GM20431 (cell line): ENCODE measurements around the gene TRIM17.
"Not testable (repeated sequence)": the region's sequence is repeated elsewhere in the genome, so short reads cannot be mapped to it uniquely, and the experiment has no call there.

Source experiments
- in situ Hi-C: fragments of 300-500 bp; cut with MseI, MboI; formaldehyde crosslinking; loops from one replicate; pipeline ENCODE4 v1.15.0; 2020; ENCODE audit warnings: low sequenced_read_pairs; ENCODE audit not compliant: unreplicated experiment

Gene TRIM17

DNA sequence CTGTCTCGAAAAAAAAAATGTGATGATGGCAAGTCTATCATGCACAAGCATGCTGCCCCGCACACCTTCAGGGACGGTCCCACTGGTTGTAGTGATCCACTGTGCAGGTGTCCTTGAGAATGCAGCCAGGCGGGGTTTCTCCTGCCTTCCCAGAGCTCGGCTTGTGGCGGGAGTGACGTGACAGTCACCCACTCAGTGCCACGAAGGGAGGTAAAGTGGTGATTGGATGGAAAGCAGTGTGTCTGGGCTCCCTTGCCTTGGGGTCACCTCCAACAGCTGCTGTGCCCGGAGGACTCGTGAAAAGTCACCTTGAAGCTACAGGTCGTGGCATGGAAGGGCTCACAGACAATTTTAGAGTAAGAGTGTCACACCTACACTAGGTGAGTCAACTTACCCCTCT is 33.5 kb upstream of the TRIM17 start:
- in situ Hi-C loops = no loop called here

DNA sequence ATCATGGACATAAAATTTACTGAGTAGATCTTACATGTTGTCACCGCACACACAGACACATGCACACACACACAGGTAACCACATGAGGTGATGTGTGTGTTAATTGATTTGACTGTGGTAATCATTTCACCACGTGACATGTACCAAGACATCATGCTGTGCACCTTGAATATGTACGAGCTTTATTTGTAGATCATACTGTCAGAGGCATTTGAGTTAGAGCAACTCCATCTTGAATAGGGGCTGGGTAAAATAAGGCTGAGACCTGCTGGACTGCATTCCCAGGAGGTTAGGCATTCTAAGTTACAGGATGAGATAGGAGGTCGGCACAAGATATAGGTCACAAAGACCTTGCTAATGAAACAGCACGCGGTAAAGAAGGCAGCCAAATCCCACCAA is 31.7 kb upstream of the TRIM17 start:
- in situ Hi-C loops = no loop called here

DNA sequence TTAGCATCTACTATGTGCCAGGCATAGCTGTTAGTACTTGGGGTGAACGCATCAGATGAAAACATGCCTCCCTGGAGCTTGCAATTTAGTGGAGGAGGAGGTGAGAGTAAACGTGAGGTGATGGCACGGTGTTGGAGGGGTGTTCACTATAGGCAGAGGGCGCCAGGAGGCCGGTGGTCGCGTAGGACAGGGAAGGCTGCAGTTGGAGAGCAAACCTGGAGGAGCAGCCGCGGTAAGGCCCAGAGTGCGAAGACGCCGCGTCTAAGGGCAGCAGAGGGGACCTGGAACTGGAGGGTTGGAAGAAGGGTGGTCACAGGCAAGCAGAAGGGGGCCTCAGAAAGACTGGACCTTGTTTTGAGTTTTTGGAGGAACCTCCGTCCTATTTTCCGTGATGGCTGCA is 30.2 kb upstream of the TRIM17 start:
- in situ Hi-C loops = no loop called here

DNA sequence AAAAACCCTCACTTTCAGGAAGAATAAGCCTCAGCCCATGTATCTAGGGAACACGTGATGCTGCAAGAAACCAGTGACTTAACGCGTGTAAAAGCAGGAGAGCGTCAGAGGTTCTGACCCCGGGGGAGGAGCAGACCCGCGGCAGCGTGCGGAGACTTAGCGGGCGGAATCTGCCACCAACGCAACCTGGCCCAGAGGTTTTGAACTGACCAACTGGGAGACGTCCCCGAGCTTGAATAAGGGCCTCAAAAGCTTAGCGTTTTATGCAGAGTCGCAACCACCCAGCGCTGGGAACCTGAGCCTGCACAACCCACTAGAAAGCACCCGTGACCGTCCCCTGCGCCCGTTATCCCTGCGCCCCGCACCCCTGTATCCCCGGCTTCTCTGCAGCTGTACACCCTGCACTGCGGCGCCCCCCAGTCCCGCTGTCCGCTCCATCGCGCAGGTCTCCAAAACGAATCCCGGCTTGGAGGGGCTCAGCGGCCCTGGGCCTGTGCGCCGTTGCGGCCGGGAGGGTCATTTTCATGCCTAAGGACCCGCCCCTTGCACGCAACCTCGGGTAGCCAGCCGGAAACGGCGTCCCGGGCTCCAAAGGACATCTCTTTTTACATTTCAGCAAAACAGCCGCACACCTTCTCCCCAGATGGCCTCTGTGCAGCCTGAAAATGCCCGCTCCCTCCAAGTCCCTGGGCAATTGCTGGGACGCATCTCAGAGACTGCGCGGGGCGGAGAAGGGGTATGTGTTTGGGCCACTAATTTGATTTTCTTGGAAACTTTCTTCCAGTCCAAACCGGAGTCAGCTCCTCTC is 29.4 kb upstream of the TRIM17 start:
- in situ Hi-C loops = no loop called here

DNA sequence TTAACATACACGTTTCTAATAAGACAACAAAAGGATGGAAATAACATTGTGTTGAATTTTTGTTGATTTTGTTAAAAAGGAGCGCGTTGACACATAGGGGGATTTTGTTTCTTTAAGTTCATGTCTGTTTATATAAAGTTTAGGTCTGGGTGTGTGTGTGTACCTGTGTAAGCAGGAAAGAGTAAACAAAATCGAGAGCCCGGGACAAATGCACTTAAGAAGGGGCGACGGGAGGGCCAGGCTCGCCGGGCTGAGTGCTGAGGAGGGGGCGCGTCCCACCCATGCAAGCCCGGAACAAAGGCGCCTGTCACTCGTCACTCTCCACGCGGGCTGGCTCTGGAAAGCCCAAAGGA is 28.8 kb upstream of the TRIM17 start:
- in situ Hi-C loops = no loop called here

DNA sequence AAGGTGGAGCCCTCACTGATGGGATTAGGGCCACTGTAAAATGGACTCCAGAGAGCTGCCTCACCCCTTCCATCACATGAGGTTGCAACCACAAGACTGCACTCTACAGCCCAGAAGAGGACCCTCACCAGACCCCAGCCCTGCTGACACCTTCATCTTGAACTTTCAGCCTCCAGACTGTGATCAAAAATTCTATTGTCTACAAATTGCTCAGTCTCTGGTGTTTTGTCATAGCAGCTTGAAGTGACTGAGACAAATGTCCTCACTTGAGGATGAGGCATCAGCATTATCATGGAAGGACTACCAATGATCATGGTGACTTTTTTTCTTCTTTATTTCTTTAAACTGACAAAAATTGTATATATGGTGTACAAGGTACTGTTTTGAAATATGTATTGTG is 26.7 kb upstream of the TRIM17 start:
- in situ Hi-C loops = no loop called here

DNA sequence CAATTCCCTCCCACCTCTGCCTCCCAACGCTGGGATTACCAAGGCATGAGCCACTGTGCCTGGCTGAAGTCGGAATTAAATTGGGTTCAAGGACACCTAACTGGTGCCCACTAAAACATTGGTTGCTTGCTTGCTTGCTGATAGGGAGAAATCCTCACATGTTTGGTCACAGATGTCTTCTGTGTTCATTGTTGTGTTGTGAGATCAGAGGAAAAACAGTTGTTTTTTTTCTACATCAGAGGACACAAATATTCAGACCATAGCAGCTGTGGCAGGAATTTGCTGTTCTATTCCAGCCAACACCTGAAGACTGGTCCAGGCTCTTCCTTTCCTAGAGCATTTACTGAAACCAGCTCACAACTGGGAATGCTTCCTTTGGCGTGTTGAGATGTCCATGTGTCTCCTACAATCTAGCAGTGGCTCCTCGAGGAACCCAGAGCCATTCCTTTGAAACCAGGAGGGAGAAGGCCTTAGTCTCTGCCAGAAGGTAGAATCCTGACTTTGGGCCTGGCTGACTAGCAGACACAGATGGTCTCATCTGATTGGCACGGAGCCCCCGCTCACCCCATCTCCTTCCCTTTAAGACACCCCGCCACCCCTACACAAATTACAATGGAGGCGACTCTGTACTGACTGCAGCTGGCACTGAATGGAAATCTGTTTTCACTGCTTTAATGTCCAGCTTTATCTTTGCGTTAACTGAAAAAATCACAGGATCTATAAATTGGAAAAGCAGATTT is 24.3 kb upstream of the TRIM17 start:
- in situ Hi-C loops = no loop called here

DNA sequence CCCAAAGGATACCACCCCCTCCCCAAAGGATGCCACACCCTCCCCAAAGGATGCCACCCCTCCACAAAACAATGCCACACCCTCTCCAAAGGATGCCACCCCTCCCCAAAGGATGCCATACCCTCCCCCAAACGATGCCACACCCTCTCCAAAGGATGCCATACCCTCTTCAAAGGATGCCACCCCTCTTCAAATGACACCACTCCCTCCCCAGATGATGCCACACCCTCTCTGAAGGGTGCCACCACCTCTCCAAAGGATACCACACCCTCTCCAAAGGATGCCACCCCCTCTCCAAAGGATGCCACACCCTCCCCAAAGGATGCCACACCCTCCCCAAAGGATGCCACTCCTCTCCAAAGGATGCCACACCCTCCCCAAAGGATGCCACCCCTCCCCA is 21.6 kb upstream of the TRIM17 start:
- in situ Hi-C loops = no loop called here

DNA sequence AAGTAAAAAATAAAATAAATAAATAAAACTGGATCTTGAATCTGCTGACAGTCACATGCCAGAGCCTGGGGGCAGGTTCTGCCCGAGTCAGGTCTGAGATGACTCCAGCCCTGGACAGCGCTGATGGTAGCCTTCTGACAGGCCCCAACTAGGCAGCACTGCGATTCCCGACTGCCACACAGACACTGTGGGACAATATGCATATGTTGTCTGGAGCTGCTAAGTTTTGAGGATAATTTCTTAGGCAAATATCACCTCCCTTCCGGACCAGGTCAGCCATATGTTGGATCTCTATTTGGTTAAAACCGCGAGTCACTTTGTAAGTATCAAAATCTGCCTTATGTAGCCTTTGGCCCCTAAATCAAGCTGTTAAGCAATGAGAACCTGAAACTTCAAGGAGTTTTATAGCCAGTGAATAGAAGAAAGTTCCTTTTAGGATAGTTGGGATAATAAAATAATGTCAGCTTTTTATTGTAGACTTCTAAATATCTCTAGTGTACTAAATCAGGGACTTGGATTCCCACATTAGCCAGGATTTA is 20.8 kb upstream of the TRIM17 start:
- in situ Hi-C loops = no loop called here

DNA sequence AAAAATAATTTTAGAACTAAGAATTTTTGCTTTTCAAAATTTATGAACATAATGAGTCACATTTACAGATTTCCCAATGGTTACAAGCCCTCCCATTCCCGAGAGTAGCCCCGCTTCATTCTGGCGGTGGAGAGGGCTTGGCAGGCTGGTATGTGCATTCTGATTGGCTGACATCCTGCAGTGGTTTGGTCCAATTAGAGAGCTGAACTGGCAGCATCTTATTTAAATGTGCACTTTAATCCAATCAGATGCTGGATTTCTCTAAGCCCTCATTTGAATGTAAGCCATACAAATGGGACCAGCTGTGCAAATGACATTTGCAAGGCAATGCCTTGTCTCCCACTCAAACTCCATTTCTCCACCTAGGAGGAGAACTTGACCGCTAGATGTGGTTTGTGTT is 18.0 kb upstream of the TRIM17 start:
- in situ Hi-C loops = no loop called here

DNA sequence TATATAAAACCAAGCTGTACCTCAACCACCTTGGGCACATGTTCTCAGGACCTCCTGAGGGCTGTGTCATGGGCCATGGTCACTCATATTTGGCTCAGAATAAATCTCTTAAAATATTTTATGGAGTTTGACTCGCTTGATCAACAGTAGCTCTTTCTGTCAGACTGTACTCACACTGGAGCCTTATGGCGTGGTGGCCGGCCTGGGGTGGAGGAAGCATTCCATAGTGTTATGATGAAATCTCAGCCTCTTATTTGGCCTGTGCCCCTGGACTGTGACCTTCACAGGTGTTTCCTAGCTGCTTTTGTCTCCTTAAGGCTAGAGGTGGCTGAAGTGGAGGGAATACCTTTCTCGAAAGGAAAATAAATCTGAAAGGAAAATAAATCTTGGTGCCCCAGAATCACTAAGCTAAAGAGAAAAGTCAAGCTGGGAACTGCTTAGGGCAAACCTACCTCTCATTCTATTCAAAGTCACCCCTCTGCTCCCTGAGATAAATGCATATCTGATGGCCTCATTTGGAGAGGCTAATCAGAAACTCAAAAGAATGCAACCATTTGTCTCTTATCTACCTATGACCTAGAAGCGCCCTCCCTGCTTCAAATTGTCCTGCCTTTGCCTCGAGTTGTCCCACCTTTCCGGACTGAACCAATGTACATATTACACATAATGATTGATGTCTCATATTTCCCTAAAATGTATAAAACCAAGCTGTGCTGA is 16.8 kb upstream of the TRIM17 start:
- in situ Hi-C loops = not testable (repeated sequence)

DNA sequence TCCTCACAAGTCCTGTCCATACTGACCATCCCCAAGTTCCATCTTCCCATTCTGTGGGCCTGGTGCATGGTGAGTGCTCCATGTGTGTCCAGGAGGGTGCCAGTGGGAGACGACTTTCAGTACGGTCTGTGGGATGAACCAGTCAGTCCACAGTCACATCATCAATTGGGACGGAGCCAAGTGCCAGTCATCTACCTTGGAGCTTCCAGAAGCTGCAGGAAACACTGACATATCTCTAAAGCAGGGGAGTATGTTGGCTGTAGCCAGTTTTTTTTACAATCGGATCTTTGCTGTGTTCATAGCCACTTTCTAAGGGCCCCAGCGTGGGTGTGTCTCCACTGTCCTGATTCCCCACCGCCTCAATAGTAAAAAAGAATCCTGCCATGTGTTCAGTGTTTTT is 13.6 kb upstream of the TRIM17 start:
- in situ Hi-C loops = no loop called here

DNA sequence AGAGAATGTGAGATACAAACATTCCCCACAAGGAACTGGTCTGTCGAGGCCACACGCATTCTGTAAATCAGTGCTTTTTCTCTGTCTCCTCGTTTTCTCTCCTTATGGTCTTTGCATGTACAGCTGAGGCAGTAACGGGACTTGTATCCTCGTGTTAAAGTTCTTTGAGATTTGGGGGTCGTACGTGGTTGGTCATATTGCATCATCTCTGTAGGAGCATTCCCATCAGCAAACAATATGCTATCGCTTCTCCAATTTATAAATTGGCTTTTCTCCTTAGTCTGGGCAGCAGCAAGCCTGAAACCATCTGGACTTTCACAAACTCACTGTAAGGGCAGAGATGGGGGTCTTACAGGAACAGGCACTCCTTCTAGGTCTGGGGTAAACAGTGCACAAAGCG is 13.0 kb upstream of the TRIM17 start:
- in situ Hi-C loops = no loop called here

DNA sequence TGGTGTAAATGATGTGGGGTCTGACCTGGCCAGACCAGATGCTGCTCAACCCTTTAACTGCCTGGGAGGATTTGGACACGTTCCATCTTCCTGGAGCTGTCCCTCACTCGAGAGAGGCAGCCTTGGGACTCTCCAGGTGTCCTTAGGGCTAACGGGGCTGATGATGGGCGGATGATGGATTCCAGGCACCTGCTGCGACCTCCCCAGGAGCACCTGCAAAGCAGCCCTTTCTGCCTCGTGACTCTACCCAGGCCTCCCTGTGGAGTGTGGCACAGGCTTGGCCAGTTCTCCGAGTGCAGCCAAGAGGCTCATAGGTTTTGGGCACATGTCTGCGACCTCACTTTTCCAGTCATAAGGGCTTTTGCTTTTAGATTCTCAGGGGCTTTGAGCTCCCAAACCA is 12.3 kb upstream of the TRIM17 start:
- in situ Hi-C loops = no loop called here

DNA sequence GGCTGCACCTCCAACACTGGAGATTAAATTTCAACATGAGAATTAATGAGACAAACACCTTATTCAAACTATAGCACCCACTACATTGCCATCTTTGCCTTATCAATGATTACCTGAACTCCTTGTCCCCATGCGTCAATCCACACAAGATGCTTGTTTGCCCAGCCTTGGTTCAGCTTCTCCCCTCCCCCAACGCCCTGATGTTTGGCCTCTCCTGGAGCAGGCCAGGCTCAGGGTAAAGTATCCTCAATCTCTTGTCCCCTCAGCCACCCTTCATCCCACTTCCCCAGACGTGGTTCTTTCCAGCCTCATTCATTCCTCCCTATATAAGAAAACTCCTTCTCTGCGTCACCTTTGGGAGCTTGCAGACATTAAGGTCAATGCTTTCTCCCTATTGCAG is 11.8 kb upstream of the TRIM17 start:
- in situ Hi-C loops = no loop called here

DNA sequence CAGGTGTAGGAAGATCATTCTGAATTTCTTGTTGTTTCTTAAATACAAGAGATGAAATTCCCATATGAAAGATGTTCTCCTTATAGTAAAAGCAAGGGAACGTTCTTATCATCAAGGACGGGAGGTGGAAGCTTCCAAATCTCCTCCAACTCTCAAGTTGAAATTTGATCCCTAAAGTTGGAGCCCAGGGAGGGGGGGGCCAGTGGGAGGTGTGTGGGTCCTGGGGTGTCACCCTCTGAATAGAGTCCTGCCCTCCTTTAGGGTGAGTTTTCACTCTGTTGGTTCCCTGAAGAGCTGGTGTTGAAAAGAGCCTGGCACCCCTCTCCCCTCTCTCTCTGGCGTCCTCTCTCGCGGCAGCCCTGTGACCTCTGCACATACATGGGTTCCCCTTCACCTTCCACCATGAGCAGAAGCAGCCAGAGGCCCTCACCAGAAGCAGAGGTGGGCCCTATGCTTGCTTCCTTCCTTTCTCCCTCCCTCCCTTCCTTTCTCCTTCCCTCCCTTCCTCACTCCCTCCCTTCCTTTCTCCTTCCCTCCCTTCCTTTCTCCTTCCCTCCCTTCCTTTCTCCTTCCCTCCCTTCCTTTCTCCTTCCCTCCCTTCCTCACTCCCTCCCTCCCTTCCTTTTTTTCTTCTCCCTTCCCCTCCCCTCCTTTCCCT is 10.0 kb upstream of the TRIM17 start:
- in situ Hi-C loops = no loop called here

DNA sequence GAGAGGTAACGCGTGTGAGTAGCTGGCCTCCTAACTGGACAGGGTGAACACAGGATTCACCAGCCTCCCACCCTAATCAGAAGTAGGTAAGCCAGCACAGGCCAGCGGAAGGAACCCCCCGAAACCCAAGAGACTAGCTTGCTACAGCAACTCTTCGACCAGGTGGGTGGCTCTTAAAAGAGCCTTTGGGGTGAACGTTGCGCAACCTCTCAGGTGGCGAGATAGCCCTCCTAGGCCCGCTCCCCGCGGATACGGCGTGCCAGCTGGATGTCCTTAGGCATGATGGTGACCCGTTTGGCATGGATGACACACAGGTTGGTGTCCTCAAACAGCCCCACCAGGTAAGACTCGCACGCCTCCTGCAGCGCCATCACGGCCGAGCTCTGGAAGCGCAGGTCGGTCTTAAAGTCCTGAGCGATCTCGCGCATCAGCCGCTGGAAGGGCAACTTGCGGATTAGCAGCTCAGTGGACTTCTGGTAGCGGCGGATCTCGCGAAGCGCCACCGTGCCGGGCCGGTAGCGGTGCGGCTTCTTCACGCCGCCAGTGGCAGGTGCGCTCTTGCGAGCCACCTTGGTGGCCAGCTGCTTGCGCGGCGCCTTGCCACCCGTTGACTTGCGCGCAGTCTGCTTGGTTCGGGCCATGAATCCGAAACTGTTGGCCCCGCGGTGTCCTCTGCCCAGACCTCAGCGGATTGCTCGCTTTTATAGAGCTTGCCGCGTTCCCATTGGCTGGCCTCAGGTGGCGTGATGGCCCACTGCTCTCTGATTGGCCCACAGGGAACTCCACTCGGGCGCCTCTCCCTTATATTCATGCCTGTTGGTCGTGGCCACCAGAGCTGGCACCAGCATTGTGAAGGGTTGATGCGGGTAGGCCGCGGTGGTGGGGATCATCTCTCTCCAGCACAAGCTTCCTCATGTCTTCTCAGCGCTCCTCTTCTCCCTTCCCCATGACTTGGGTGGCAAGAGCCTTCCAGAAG is 8.3 kb upstream of the TRIM17 start:
- in situ Hi-C loops = no loop called here

DNA sequence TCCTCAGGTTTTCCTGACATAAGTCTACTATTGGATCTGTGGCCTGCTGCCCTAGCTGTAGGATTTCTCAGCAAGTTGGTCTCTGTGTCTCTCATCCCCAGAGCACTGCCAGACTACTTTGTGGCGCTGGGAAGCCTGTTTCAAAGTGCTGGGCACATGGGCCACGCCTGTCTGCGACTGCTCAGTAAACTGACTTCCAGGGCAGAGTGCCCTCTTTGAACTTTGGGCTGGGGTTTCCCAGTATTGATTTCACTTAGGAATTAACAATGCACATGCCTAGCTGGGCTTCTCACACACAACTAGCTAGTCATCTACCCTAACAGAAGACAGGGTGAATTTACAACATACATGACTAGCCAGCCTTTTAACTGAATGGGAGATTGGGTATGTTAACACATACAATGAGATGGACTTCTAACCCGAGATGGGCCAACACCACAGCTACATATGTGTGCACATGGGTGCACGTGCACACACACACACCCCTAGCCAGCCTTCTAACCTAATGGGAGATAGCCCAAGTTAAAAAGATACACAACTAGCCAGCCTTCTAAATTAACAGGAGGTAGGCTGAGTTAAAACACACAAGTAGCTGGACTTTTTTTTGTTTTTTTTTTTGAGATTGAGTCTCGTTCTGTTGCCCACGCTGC is 6.9 kb upstream of the TRIM17 start:
- in situ Hi-C loops = no loop called here
